ENCODE measurements around the gene SHMT1. TPM values are rescaled to one million over a fixed set of nuclear protein-coding genes. Genes with fewer than 3 reads are reported as not detected.

Gene SHMT1
- polyA plus RNA-seq, 1 experiment, result 4.0 TPM

DNA sequence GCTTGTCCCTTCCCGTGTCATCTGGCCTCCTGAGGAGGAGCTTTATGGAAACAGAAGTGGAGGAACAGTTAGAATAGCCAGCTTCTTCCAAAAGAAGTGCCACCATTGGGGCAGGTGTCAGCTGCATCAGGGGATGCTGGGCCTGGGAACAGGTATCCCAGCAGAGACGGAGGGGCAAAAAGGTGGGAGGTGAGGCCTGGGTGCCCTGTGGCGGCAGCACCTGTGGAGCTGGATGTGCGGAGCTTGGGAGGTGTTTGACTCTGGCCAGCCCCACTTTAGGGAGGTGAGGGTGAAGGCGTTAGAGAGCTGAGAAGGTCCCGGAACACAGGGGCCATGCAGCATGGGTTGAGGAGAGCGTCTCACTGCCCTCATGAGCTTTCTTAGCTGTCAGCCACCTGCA, 43.0 kb downstream of the SHMT1 start:
- Histone ChIP-seq H3K27me3 (ENCODE audit: control insufficient read depth, insufficient read depth, low read length) (no peaks in the 10 kb centered on the region), H3K27ac (ENCODE audit: low read depth, low read length) (no peak overlapping the region), H3K9me3 (ENCODE audit: control insufficient read depth, insufficient read depth, low read length) (no peaks in the 10 kb centered on the region; the same call in 1 of the 2 replicates), H3K4me3 (ENCODE audit: low read depth, low read length) (peak overlapping the region; percentile 4; the same call in 1 of the 2 replicates)
- CTCF ChIA-PET, result interaction anchor here (1.0 to 1.5 kb wide), 3 partner anchors 28 to 305 kb away, joined by 3 read pairs; no protein-coding TSS in a partner anchor
- no peak for DNase-seq (ENCODE audit: low read depth, low spot score)
- POLR2A ChIA-PET, result no interaction called here
- TF ChIP-seq, protein P1, sequence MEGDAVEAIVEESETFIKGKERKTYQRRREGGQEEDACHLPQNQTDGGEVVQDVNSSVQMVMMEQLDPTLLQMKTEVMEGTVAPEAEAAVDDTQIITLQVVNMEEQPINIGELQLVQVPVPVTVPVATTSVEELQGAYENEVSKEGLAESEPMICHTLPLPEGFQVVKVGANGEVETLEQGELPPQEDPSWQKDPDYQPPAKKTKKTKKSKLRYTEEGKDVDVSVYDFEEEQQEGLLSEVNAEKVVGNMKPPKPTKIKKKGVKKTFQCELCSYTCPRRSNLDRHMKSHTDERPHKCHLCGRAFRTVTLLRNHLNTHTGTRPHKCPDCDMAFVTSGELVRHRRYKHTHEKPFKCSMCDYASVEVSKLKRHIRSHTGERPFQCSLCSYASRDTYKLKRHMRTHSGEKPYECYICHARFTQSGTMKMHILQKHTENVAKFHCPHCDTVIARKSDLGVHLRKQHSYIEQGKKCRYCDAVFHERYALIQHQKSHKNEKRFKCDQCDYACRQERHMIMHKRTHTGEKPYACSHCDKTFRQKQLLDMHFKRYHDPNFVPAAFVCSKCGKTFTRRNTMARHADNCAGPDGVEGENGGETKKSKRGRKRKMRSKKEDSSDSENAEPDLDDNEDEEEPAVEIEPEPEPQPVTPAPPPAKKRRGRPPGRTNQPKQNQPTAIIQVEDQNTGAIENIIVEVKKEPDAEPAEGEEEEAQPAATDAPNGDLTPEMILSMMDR (IDR thresholded peaks at IDR 0.05; ENCODE audit: low read depth, low read length), result no peak

DNA sequence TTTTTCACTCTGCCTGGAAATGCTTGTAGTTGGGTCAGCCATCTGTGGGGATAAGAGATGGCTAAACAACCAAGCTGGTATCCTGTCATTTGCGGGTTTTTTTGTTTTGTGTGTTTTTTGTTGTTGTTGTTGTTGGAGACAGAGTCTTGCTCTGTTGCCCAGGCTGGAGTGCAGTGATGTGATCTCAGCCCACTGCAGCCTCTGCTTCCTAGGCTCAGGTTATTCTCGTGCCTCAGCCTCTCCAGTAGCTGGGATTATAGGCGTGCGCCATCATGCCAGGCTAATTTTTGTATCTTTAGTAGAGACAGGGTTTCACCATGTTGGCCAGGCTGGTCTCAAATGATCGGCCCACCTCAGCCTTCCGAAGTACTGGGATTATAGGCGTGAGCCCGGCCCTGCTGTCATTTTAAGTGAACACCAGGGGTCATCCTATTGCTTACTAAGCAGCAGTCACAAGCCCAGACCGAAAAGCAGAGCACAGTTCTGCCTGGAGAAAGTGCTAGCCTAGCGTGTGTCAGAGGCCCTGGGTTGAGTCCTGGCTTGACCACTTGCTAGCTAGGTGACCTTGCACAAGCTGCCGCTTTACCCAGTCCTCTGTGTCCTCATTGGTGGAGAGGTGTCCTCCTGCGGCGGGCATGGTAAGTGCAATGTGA, 43.6 kb downstream of the SHMT1 start:
- no peak overlapping the region for H3K27ac ChIP-seq (ENCODE audit: low read depth, low read length)
- ChIA-PET POLR2A (no interaction called here), CTCF (interaction anchor here (1.0 to 1.5 kb wide), 2 partner anchors 27 to 42 kb away, joined by 3 read pairs; no protein-coding TSS in a partner anchor)
- H3K4me3 ChIP-seq (ENCODE audit: low read depth, low read length), result peak overlapping the region; percentile 4; the same call in 1 of the 2 replicates
- DNase-seq (ENCODE audit: low read depth, low spot score), result peak; percentile 34
- H3K27me3 ChIP-seq (ENCODE audit: control insufficient read depth, insufficient read depth, low read length), result no peaks in the 10 kb centered on the region
- no peaks in the 10 kb centered on the region; the same call in 1 of the 2 replicates for H3K9me3 ChIP-seq (ENCODE audit: control insufficient read depth, insufficient read depth, low read length)
- TF ChIP-seq, protein P1 (IDR thresholded peaks at IDR 0.05; ENCODE audit: low read depth, low read length), result peak; percentile 59

DNA sequence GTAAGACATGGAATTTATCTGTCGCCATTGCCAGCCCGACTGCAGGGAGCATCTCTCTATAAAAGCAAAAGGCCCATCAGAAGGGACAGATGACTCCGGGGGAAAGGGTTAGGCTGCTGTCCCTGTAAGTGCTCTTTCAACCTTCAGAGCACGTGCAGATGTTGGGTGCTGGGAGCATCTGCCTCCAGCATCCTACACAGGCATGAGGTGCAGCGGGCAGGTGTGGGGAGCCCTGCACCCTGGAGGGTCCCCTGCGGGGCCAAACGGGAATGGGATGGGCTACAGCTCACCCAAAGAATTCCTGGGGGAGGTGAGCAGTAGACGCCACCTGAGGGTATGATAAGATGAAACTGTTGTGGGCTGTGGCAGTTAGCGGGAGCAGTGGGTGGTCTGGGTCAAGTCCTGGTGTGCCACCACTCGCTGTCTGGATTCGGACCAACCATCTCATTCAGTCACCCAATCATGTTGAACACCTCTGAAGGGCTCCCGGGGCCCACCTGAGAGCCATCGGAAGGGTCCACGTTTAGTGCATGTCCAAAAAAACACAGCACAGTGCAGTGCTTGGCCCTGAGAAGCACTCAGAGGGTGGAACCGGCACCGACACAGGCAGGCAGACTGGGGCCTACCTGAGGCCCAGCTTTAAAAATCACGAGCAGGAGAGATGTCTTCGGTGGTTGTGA, 44.4 kb downstream of the SHMT1 start:
- TF ChIP-seq, protein P1 (IDR thresholded peaks at IDR 0.05; ENCODE audit: low read depth, low read length), result no peak
- no peak for DNase-seq (ENCODE audit: low read depth, low spot score)
- Histone ChIP-seq H3K27me3 (ENCODE audit: control insufficient read depth, insufficient read depth, low read length) (no peaks in the 10 kb centered on the region), H3K9me3 (ENCODE audit: control insufficient read depth, insufficient read depth, low read length) (no peaks in the 10 kb centered on the region; the same call in 1 of the 2 replicates), H3K27ac (ENCODE audit: low read depth, low read length) (no peak overlapping the region), H3K4me3 (ENCODE audit: low read depth, low read length) (no peak overlapping the region)
- CTCF ChIA-PET, result interaction anchor here (1.5 kb wide), 1 partner anchor 43 kb away, joined by 3 read pairs; no protein-coding TSS in a partner anchor
- POLR2A ChIA-PET, result no interaction called here

DNA sequence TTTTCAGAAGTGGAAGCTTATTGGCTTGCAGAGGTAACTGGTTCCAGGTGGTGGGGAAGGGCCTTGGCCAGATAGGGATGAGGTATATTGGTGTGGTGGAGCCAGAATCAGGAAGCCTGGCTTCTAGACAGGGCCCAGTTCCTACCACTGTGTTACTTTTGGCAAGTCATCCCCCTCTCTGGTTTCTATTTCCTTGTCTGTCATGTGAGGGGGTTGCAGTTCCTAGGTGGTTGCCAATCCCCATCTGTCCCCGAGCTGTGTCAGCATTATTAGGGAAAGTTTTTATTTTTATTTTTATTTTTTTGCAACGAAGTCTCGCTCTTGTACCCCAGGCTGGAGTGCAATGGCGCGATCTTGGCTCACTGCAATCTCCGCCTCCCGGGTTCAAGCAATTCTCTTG, 45.2 kb downstream of the SHMT1 start:
- Histone ChIP-seq H3K27me3 (ENCODE audit: control insufficient read depth, insufficient read depth, low read length) (no peaks in the 10 kb centered on the region), H3K27ac (ENCODE audit: low read depth, low read length) (peak overlapping the region; percentile 31), H3K9me3 (ENCODE audit: control insufficient read depth, insufficient read depth, low read length) (no peaks in the 10 kb centered on the region; the same call in 1 of the 2 replicates), H3K4me3 (ENCODE audit: low read depth, low read length) (0 out of 2 replicates have a peak overlapping the region, but pooled peaks have one; percentile 15)
- no peak for DNase-seq (ENCODE audit: low read depth, low spot score)
- CTCF ChIA-PET, result no interaction called here
- POLR2A ChIA-PET, result no interaction called here
- TF ChIP-seq, protein P1 (IDR thresholded peaks at IDR 0.05; ENCODE audit: low read depth, low read length), result no peak

DNA sequence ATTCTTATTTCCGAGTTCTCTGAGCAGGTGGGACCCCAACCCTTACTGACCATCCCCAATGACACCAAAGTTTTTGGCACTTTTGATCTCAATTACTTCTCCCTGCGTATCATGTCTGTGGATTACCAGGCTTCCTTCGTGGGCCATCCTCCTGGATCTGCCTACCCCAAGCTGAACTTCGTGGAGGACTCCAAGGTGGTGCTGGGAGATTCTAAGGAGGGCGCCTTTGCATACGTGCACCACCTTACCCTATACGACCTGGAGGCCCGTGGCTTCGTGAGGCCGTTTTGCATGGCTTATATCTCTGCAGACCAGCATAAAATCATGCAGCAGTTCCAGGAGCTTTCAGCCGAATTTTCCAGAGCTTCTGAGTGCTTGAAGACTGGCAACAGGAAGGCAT, 47.4 kb downstream of the SHMT1 start:
- POLR2A ChIA-PET, result interaction anchor here (0.7 kb wide), 1 partner anchor 121 kb away, joined by 3 read pairs; no protein-coding TSS in a partner anchor
- TF ChIP-seq, protein P1 (IDR thresholded peaks at IDR 0.05; ENCODE audit: low read depth, low read length), result no peak
- DNase-seq (ENCODE audit: low read depth, low spot score), result no peak
- no peaks in the 10 kb centered on the region for H3K27me3 ChIP-seq (ENCODE audit: control insufficient read depth, insufficient read depth, low read length)
- peak overlapping the region; percentile 93 for H3K4me3 ChIP-seq (ENCODE audit: low read depth, low read length)
- no peaks in the 10 kb centered on the region; the same call in 1 of the 2 replicates for H3K9me3 ChIP-seq (ENCODE audit: control insufficient read depth, insufficient read depth, low read length)
- peak overlapping the region; percentile 96 for H3K27ac ChIP-seq (ENCODE audit: low read depth, low read length)
- CTCF ChIA-PET, result no interaction called here
